Left forelimb (tissue), 1 donor: ENCODE data around the gene PCDHGA12.
"Not testable (repeated sequence)": the region's sequence is repeated elsewhere in the genome, so short reads cannot be mapped to it uniquely, and the experiment has no call there.

Experiments used
- DNase-seq: peaks from one replicate; pipeline ENCODE4 v3.0.0-alpha.2; 2018; ENCODE audit warnings: low spot score

PCDHGA12 gene

DNA sequence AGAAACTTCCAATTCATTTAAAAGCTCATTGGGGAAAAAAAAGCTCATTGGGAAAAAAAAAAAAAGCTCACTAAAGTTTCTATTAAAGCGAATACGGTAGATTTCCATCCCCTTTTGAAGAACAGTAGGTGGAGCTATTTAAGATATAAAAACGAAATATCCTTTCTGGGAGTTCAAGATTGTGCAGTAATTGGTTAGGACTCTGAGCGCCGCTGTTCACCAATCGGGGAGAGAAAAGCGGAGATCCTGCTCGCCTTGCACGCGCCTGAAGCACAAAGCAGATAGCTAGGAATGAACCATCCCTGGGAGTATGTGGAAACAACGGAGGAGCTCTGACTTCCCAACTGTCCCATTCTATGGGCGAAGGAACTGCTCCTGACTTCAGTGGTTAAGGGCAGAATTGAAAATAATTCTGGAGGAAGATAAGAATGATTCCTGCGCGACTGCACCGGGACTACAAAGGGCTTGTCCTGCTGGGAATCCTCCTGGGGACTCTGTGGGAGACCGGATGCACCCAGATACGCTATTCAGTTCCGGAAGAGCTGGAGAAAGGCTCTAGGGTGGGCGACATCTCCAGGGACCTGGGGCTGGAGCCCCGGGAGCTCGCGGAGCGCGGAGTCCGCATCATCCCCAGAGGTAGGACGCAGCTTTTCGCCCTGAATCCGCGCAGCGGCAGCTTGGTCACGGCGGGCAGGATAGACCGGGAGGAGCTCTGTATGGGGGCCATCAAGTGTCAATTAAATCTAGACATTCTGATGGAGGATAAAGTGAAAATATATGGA, at the start of gene PCDHGA12:
PCDHGA12 (plus strand) TSS at position 176 of the 782 bp plus-strand sequence; CDS start at position 429, 253 bp downstream.
- DNase-seq = no peak

DNA sequence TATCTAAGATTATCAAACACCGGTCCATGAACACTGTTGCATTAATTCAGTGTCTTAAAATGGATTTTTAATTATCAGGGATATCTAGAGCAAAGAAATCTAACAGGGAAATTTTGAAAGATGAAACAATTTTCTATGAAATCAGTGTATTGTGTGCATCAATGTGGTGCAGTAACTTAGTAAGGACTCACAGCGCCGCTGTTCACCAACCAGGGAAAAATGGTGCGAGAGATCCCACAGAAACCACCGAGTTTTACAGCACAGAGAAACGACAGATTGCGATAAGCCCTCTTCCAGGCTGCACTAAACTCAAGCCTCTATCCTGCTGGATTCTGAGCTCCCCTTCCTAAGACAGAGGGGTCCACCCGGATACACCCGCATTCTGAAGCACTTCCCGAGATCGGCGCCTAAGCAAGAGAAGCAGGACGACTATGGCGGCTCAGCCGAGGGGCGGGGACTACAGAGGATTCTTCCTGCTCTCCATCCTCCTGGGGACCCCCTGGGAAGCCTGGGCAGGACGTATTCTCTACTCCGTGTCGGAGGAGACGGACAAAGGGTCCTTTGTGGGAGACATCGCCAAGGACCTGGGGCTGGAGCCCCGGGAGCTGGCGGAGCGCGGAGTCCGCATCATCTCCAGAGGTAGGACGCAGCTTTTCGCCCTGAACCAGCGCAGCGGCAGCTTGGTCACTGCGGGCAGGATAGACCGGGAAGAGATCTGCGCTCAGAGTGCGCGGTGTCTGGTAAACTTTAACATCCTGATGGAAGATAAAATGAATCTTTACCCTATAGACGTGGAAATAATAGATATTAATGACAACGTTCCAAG, 47.6 kb upstream of the PCDHGA12 start, which contains the start of gene PCDHGA7:
PCDHGA7 (plus strand) TSS at position 274 of the 826 bp plus-strand sequence; CDS start at position 432, 158 bp downstream.
- no peak for DNase-seq

DNA sequence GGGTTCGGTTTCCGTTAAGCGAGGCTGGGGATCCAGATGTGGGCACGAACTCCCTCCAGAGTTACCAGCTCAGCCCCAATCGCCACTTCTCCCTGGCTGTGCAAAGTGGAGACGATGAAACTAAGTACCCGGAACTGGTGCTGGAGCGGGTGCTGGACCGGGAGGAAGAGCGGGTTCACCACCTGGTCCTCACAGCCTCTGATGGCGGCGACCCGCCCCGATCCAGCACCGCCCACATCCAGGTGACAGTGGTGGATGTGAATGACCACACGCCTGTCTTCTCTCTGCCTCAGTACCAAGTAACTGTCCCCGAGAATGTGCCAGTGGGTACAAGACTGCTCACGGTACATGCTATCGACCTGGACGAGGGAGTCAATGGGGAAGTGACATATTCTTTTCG, 47.0 kb upstream of the PCDHGA12 start:
- no peak for DNase-seq

DNA sequence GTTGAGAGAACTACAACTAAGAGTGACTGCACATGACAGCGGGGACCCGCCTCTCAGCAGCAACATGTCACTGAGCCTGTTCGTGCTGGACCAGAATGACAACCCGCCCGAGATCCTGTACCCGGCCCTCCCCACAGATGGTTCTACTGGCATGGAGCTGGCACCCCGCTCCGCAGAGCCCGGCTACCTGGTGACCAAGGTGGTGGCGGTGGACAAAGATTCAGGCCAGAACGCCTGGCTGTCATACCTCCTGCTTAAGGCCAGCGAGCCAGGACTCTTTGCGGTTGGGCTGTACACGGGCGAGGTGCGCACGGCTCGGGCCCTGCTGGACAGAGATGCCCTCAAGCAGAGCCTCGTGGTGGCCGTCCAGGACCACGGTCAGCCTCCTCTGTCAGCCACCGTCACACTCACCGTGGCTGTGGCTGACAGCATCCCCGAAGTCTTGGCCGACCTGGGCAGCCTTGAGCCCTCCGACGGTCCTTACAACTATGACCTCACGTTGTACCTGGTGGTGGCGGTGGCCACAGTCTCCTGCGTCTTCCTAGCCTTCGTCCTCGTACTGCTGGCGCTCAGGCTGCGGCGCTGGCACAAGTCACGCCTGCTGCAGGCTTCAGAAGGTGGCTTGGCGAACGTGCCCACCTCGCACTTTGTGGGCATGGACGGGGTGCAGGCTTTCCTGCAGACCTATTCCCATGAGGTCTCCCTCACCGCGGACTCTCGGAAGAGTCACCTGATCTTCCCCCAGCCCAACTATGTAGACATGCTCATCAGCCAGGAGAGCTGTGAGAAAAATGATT, 45.6 kb upstream of the PCDHGA12 start:
- DNase-seq = no peak

DNA sequence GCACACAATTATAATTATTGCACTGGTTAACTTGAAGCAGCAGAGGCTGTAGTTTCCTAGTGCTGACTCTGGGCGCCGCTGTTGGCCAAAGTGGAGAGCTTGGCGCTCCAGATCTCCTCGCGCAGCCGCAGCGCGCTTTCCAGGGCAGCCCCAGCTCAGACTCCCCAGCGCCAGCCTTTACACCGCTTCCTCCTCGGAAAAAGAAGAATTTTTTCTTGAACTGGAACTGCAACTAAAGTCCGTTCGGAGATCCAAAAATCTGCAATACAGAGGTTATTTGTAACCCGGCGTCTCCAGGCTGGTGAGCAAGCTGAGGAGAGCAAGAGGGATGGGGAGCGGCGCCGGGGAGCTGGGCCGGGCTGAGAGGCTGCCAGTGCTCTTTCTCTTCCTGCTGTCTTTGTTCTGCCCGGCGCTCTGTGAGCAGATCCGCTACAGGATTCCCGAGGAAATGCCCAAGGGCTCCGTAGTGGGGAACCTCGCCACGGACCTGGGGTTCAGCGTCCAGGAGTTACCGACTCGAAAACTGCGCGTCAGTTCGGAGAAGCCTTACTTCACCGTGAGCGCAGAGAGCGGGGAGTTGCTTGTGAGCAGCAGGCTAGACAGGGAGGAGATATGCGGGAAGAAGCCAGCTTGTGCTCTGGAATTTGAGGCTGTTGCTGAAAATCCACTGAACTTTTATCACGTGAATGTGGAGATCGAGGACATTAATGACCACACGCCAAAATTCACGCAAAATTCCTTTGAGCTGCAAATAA, 42.6 kb upstream of the PCDHGA12 start, which contains the start of gene PCDHGB4:
PCDHGB4 (plus strand) TSS at position 142 of the 755 bp plus-strand sequence; CDS start at position 329, 187 bp downstream.
- DNase-seq = not testable (repeated sequence)

DNA sequence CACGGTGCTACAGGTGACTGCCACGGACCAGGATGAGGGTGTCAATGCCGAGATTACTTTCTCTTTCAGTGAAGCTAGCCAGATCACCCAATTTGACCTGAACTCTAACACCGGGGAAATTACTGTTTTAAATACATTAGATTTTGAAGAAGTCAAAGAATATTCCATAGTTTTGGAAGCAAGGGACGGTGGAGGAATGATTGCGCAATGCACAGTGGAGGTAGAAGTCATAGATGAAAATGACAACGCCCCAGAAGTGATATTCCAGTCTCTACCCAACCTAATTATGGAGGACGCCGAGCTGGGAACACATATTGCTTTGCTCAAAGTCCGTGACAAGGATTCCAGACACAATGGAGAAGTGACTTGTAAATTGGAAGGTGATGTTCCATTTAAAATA, 41.6 kb upstream of the PCDHGA12 start:
- DNase-seq = no peak

DNA sequence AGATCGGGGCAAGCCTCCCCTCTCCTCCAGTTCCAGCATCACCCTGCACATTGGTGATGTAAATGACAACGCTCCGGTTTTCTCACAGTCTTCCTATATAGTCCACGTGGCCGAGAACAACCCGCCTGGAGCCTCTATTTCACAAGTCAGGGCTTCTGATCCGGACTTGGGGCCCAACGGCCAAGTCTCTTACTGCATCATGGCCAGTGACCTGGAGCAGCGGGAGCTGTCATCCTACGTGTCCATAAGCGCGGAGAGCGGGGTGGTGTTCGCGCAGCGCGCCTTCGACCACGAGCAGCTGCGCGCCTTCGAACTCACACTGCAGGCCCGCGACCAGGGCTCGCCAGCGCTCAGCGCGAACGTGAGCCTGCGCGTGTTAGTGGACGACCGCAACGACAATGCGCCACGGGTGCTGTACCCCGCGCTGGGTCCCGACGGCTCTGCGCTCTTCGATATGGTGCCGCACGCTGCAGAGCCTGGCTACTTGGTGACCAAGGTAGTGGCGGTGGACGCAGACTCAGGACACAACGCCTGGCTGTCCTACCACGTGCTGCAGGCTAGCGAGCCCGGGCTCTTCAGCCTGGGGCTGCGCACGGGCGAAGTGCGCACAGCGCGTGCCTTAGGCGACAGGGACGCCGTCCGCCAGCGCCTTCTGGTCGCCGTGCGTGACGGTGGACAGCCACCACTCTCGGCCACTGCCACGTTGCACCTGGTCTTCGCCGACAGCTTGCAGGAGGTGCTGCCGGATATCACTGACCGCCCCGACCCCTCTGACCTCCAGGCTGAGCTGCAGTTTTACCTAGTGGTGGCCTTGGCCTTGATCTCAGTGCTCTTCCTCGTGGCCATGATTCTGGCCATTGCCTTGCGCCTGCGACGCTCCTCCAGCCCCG, 40.9 kb upstream of the PCDHGA12 start:
- DNase-seq = no peak

DNA sequence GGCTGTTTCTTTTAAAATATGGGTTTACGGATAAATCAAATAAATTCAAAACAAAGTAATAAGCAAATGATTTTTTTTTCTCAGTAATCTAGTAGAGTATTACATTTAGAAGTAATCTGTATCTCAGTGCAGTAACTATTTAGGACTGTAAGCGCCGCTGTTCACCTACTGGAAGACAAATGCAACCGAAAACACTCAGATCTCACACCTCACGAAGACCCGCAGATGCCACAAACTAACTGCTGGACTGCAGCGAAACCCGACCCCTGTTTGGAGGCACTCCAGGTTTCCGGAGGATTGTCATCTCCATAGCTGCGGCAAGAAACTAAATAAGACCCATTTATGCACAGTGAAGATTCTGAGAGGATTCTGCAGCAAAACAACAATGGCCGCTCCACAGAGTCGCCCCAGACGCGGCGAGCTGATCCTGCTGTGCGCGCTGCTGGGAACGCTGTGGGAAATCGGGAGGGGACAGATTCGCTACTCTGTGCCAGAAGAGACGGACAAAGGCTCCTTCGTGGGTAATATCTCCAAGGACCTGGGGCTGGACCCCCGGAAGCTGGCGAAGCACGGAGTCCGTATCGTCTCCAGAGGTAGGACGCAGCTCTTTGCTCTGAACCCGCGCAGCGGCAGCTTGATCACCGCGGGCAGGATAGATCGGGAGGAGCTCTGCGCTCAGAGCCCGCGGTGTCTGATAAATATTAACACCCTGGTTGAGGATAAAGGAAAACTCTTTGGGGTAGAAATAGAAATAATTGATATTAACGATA, 37.7 kb upstream of the PCDHGA12 start, which contains the start of gene PCDHGA8:
PCDHGA8 (plus strand) TSS at position 205 of the 770 bp plus-strand sequence; CDS start at position 386, 181 bp downstream.
- DNase-seq = no peak

DNA sequence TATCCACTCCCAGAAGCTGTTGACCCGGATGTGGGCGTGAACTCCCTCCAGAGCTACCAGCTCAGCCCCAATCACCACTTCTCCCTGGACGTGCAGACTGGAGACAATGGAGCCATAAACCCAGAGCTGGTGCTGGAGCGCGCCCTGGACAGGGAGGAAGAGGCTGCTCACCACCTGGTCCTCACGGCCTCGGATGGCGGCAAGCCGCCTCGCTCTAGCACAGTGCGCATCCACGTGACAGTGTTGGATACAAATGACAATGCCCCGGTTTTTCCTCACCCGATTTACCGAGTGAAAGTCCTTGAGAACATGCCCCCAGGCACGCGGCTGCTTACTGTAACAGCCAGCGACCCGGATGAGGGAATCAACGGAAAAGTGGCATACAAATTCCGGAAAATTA, 37.0 kb upstream of the PCDHGA12 start:
- no peak for DNase-seq

DNA sequence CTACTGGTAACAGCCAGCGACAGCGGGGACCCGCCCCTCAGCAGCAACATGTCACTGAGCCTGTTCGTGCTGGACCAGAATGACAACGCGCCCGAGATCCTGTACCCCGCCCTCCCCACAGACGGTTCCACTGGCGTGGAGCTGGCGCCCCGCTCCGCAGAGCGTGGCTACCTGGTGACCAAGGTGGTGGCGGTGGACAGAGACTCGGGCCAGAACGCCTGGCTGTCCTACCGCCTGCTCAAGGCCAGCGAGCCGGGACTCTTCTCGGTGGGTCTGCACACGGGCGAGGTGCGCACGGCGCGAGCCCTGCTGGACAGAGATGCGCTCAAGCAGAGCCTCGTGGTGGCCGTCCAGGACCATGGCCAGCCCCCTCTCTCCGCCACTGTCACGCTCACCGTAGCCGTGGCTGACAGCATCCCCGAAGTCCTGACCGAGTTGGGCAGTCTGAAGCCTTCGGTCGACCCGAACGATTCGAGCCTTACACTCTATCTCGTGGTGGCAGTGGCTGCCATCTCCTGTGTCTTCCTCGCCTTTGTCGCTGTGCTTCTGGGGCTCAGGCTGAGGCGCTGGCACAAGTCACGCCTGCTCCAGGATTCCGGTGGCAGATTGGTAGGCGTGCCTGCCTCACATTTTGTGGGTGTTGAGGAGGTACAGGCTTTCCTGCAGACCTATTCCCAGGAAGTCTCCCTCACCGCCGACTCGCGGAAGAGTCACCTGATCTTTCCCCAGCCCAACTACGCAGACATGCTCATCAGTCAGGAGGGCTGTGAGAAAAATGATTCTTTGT, 35.7 kb upstream of the PCDHGA12 start:
- not testable (repeated sequence) for DNase-seq

DNA sequence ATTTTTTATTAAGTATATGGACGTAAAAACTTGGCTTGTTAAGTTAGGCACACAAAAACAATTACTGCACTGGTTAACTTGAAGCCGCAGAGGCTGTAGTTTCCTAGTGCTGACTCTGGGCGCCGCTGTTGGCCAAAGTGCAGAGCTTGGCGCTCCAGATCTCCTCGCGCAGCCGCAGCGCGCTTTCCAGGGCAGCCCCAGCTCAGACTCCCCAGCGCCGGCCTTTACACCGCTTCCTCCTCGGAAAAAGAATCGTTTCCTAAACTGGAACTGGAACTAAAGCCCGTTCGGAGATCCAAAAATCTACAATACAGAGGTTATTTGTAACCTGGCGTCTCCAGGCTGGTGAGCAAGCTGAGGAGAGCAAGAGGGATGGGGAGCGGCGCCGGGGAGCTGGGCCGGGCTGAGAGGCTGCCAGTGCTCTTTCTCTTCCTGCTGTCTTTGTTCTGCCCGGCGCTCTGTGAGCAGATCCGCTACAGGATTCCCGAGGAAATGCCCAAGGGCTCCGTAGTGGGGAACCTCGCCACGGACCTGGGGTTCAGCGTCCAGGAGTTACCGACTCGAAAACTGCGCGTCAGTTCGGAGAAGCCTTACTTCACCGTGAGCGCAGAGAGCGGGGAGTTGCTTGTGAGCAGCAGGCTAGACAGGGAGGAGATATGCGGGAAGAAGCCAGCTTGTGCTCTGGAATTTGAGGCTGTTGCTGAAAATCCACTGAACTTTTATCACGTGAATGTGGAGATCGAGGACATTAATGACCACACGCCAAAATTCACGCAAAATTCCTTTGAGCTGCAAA, 32.4 kb upstream of the PCDHGA12 start, which contains the start of gene PCDHGB5:
PCDHGB5 (plus strand) TSS at position 192 of the 796 bp plus-strand sequence; CDS start at position 373, 181 bp downstream.
- DNase-seq = not testable (repeated sequence)

DNA sequence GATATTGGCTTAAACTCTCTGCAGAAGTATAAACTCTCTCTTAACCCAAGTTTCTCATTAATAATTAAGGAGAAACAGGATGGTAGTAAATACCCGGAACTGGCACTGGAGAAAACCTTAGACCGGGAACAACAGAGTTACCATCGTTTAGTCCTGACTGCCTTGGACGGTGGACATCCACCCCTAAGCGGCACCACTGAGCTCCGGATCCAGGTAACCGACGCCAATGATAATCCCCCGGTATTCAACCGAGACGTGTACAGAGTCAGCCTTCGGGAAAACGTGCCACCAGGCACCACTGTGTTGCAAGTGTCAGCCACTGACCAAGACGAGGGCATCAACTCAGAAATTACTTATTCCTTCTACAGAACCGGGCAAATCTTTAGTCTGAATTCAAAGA, 31.7 kb upstream of the PCDHGA12 start:
- no peak for DNase-seq

DNA sequence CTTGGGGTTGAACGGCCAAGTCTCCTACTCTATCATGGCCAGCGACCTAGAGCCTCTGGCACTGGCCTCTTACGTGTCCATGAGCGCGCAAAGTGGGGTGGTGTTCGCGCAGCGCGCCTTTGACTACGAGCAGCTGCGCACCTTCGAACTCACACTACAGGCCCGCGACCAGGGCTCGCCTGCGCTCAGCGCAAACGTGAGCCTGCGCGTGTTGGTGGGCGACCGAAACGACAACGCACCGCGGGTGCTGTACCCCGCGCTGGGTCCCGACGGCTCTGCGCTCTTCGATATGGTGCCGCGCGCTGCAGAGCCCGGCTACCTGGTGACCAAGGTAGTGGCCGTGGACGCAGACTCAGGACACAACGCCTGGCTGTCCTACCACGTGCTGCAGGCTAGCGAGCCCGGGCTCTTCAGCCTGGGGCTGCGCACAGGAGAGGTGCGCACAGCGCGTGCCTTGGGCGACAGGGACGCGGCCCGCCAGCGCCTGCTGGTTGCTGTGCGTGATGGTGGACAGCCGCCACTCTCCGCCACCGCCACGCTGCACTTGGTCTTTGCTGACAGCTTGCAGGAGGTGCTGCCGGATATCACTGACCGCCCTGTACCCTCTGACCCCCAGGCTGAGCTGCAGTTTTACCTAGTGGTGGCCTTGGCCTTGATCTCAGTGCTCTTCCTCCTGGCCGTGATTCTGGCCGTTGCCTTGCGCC, 30.6 kb upstream of the PCDHGA12 start:
- no peak for DNase-seq

DNA sequence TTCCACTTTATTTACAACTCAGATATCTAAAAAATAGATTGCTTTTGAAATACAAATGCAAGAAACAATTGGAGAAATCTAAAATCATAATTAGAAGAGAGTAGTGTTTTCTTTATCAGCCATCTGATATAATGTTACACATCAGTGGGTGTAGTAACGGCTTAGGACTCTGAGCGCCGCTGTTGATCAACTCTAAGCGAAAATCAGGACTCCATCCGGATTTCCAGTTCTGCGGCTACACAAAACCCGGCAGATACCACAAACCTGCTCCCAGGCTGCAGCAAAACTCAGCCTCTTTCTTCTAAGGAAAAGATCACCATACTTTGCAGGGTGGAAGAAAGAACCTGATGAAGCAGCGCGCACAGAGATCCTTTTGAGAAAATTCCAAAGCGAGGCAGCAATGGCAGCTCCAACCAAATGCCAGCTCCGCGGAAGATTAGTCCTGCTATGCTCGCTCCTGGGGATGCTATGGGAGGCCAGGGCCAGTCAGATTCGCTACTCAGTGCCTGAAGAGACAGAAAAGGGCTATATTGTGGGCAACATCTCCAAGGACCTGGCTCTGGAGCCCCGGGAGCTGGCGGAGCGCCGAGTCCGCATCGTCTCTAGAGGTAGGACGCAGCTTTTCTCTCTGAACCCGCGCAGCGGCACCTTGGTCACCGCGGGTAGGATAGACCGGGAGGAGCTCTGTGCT, 27.6 kb upstream of the PCDHGA12 start, which contains the start of gene PCDHGA9:
PCDHGA9 (plus strand) TSS at position 226 of the 691 bp plus-strand sequence; CDS start at position 401, 175 bp downstream.
- DNase-seq = no peak

DNA sequence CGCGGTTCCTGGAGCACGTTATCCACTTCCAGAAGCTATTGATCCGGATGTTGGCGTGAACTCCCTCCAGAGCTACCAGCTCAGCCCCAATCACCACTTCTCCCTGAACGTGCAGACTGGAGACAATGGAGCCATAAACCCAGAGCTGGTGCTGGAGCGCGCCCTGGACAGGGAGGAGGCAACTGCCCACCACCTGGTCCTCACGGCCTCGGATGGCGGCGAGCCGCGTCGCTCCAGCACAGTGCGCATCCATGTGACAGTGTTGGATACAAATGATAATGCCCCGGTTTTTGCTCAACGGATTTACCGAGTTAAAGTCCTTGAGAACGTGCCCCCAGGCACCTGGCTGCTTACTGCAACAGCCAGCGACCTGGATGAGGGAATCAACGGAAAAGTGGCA, 26.9 kb upstream of the PCDHGA12 start:
- DNase-seq = no peak
